GM18867 (cell line): ENCODE data around the gene LRCH4.
"Not testable (repeated sequence)": the region's sequence is repeated elsewhere in the genome, so short reads cannot be mapped to it uniquely, and the experiment has no call there.

ENCODE experiments used
- ATAC-seq: cut with Tn5 transposase; IDR thresholded peaks from one replicate; pipeline ENCODE4 v1.9.1; 2021; ENCODE audit warnings: mild to moderate bottlenecking, moderate library complexity; ENCODE audit not compliant: unreplicated experiment

Gene LRCH4

DNA sequence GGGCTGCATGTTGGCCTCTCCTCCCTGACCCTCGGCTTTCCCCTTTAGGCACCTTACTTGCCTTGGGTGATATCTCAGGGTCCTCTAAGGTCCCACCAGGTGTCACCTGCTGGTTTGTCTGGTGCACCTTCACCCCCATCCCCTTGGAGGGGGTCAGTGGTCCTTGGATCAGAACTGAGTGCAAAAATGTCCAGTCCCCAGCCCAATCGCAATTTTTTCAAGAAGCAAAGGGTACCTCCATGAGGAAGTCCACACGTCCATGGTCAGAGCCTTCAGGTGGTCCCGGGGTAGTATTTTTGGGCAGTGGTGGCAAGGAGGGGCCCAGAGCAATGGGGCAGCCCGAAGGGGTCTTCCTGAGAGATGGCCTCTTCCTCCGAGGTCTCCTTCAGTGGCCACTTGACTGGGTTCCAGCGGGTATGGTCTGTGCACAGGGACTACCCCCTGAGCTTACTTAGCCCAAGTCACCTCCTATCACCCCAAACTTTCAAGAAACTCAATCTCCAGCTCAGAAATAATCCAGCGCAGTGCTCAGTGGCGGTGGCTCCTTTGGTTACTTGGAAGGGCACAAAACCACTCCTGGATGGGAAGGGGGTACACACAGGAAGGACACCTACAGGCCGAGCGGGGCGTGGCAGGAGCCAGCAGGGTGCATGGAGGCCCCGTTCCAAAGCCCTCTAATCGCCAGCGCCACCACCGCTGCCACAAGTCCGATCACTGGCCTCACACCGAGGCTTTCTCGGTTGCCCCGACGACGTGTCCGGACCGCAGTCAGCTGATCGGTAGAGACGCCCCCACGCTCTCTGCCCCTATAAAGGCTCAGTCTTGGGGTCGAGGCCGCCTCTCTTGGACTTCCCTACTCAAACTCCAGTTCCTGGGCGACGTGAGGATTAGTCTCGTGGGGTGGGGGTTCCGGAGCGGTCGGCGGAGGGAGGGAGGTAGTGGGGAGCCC is 16.8 kb downstream of the LRCH4 start:
- ATAC-seq: peak; percentile 43

DNA sequence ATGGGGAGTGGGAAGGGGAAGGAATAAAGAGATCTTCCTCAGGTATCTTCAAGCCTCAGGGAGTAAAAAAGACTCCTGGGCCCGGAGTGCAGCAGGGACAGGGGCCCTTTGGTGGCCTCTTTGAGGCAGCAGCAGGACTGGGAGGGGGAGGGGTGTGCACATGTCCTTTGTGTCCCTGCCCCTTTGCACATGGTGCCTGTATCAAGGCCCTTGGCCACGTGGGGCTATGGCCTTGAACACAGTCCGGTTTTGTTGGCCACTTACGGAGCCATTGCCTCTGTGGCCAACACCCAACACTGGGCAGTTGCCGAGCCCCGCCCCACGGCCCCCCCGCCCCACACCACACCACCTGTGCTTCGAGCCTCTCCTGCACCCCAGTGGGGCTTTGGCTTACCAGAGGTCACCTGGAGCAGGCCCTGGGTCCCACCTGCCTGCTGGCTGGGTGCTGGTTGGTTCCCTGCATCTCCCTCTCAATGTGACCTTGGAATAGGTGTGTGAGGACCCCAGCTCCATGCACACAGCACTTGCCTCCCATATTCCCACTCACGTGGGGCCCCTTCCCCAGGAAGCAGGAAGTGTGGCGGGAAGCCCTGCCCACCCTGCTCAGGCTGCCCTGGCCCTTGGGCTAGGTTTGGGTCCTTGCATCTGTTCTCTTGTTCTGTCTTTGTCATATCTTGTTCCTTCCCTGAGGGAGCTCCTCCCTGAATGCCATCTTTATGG is 17.6 kb downstream of the LRCH4 start:
- ATAC-seq: no peak

- ATAC-seq: no peak
Measured at GRCh38 chr7:100567751-100568175, 18.2 kb downstream of the LRCH4 start.

- ATAC-seq: no peak
Measured at GRCh38 chr7:100567031-100567730, 18.7 kb downstream of the LRCH4 start.

DNA sequence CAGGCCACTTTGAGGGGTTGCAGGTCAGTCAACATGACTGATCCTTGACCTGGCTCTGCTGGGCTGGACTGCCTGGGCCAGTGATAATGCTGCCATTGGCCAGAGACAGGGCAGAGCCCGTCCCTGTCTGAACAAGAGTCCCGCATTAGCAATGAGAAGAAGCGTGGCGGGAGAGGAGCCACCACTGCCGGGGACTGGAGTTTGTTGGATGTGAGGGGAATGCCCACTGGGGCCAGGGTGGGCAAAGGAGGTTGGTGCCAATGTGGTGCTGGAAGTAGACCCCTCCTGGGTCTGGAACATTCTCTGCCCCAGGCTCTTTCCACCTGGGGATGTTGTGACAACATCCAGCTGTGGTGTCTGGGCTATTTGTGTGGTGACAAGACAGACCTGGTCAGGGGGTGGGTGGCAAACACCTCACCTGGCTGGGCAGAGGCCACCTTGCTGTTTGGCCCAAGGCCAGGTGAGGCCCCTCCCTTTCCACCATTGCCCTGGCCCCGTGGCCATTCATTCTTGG is 19.9 kb downstream of the LRCH4 start:
- ATAC-seq: no peak

- ATAC-seq: no peak
Measured at GRCh38 chr7:100565133-100565571, 20.8 kb downstream of the LRCH4 start.

GRCh38 chr7:100564405-100564804 is 21.5 kb downstream of the LRCH4 start:
- ATAC-seq: not testable (repeated sequence)

DNA sequence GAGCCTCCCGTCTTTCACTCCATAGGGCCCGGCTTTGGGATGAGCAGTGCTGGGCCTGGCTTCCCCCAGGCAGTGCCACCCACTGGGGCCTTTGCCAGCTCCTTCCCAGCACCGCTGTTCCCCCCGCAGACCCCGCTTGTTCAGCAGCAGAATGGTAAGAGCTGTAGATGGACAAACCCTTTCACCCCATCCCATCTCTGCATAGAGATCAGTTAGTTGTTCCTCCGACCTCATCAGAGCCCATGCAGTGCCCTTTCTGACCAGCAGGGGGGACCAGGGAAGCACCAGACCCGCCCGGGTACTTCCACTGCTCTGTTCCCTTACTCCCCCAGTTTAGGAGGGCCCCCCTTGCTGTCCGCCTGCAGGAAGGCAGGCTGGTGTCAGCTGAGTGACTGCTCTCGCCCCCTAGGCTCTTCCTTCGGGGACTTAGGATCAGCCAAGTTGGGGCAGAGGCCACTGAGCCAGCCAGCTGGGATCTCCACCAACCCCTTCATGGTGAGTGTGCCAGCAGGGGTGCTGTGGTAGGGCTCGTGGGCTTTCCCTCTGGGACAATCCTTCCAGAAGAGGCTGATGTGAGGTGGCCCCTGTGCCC is 22.0 kb downstream of the LRCH4 start:
- ATAC-seq: no peak

- no peak for ATAC-seq
Measured at GRCh38 chr7:100563100-100563564, 22.8 kb downstream of the LRCH4 start.

DNA sequence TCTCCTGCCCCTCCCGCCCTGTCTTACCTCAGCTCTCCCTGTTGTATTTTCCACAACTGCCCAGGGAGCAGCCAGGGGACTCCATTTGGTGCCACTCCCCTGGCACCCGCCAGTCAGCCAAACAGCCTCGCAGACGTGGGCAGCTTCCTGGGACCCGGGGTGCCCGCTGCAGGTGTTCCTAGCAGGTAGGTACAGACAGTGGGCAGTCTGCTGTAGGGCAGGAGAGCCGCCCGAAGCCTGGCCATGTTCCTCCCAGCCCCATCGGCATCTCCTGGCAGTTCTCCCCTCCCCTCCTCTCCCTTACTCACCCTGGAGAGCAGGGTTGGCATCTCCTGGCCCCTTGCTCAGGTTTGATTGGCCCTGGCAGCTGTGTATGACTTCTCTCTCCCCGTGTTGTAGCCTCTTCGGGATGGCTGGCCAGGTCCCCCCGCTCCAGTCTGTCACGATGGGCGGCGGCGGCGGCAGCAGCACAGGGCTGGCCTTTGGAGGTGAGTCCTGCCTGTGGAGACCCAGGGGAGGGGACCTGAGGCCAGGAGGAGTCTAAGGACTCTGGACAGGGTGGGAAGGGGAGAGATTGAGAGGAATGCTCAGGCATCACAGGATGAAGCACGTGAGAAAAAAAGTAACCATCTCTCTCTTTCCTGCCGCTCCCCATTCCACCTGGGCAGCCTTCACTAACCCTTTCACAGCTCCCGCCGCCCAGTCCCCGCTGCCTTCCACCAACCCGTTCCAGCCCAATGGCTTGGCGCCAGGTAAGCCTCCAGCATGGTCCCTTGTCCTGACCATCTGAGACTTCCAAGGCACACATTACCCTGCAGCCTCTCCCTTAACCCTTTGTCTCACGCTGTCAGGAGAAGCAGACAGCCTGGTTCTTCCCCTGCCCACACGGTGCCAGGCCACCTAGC is 23.5 kb downstream of the LRCH4 start:
- no peak for ATAC-seq

DNA sequence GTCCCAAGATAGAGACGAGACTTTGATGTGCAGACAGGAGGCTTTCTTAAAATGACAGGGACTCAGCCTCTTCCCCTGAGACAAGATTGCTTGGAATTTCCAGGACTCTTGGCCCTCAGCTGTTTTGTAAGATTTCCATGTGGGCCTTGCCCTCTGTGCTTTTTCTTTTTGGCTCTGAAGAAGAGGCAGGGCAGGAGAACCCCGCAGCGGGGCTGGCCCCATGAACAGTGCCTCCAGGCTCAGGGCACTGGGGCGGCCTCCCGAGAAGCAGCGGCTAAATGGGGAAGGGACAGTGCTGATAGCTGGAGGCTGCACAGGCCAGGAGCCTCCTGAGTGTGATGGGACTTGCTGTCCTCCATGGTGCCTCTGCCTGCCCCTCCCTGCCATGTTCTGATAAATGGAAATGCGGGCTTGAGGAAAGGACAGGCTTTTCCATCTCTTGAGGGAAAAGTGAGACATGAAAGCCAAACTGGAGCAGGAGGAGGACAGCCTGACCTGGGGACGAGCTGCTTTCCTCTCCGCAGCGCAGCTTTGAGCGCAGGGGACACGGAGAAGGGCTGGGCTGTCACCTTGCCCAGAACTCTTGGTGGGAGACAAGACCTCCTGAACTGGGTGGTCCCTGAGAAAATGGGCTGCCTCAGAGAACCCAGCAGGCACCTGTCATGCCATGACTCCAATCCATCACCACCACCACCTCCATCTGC is 24.3 kb downstream of the LRCH4 start:
- ATAC-seq: no peak

GRCh38 chr7:100559127-100559526 is 26.8 kb downstream of the LRCH4 start:
- no peak for ATAC-seq

DNA sequence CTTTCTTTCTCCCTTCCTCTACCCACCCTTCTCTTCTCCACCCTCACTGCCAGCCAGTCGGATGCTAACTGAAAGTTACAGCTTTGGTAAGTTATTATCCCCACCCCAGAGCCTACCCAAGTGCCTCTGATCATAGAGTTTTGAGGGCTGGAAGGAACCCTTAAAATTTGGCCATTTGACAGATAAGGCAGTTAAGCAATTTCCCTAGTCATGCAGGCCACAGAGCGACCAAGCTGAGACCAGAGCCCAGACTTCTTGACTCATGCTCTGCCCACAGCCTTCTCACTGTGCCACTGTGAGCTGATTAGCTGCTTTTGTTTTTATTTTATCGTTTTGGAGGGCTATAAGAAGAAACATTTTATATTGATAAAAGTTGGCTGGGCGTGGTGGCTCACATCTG is 29.4 kb downstream of the LRCH4 start:
- no peak for ATAC-seq

- no peak for ATAC-seq
Measured at GRCh38 chr7:100555701-100556100, 30.2 kb downstream of the LRCH4 start.

GRCh38 chr7:100553032-100553431 is 32.9 kb downstream of the LRCH4 start:
- ATAC-seq: no peak

- no peak for ATAC-seq
Measured at GRCh38 chr7:100552532-100552931, 33.4 kb downstream of the LRCH4 start.

DNA sequence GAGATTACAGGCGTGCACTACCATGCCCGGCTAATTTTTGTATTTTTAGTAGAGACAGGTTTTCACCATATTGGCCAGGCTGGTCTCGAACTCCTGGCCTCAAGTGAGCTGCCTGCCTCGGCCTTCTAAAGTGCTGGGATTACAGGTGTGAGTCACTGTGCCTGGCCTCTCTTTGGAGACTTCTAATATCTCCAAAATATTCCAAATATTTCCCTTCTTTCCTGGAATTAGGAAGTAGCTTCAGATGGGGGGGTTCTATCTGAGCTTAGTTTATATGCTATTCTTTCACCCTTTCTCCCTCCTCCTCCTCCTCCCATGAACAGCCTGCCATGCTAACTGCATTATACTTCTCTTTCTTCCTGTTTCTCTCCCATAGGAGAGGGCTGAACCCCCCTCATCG is 37.5 kb downstream of the LRCH4 start:
- ATAC-seq: not testable (repeated sequence)

- no peak for ATAC-seq
Measured at GRCh38 chr7:100547872-100548271, 38.1 kb downstream of the LRCH4 start.
